Measurements from ENCODE around the gene RAP1GAP2. TPM values are rescaled to one million over a fixed set of nuclear protein-coding genes. Genes with fewer than 3 reads are reported as not detected.

The RAP1GAP2 gene
- polyA plus RNA-seq, 1 of the 3 experiments (the other 2 are of a cell fraction) = 22.0 TPM

DNA sequence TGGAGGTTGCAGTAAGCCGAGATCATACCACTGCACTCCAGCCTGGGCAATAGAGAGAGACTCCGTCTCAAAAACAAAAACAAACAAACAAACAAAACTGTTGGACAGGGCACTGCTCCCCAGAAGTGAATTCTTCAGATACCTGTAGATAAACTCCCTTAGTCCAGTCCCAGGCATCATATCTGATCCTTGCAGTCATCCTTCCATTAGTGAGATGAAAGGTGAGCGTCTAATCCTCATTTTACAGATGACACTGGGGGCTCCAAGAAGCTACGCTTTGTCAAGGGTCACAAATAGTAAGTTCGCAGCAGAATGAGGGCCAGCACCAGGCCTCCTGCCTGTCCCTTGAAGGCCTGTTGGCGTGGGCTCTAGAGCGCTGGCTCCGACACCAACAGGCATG is 165.2 kb downstream of the RAP1GAP2 start:
- WGBS (ENCODE audit: low lambda C conversion rate) = 93% methylated on average over 6 of the region's 8 CpGs
- POLR2A ChIA-PET = no interaction called here

DNA sequence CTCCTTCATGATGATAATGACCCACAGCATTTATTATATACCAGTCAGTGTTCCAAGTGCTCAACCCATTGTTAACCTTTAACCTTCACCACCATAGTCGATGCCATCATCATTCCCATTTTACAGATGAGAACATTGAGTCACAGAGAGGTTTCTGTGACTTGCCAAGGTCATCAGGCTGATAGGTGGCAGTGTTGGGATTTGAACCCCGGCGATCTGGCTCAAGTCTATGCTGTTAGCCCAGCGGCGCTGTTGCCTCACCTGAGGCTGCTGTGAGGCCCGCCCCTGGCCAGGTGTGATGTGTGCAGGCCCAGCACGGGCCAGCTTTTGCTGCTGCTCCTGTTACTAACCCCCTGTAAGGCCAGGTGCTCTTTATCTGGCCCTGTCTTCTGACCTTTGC is 166.0 kb downstream of the RAP1GAP2 start:
- ChIA-PET POLR2A (no interaction called here), CTCF (interaction anchor here (1.0 to 2.7 kb wide), 2 partner anchors 9 to 113 kb away, joined by 3 to 11 read pairs; no protein-coding TSS in a partner anchor)
- TF ChIP-seq RCOR1 (IDR thresholded peaks at IDR 0.05; ENCODE audit: low read length) (no peak), MEF2A (IDR thresholded peaks at IDR 0.05; ENCODE audit: borderline replicate concordance, low read depth) (no peak), SIN3A (IDR thresholded peaks at IDR 0.05; ENCODE audit: borderline replicate concordance, low read depth, low read length) (no peak), NRF1 (IDR thresholded peaks at IDR 0.05; ENCODE audit: low read depth, low read length) (no peak), ELF1 (IDR thresholded peaks at IDR 0.05) (no peak), RXRA (IDR thresholded peaks at IDR 0.05; ENCODE audit: borderline replicate concordance, low read depth) (no peak), RFX5 (IDR thresholded peaks at IDR 0.05; ENCODE audit: low read length) (no peak), POLR2AphosphoS5 (IDR thresholded peaks at IDR 0.05; ENCODE audit: low read depth, low read length) (no peak), JUND (IDR thresholded peaks at IDR 0.05) (no peak), EP300 (IDR thresholded peaks at IDR 0.05; ENCODE audit: borderline replicate concordance in 1 of 2, low read depth in 1 of 2, low read length in 1 of 2) (no peak), SMC3 (IDR thresholded peaks at IDR 0.05; ENCODE audit: low read depth, low read length) (no peak)
- TF ChIP-seq, protein P1, sequence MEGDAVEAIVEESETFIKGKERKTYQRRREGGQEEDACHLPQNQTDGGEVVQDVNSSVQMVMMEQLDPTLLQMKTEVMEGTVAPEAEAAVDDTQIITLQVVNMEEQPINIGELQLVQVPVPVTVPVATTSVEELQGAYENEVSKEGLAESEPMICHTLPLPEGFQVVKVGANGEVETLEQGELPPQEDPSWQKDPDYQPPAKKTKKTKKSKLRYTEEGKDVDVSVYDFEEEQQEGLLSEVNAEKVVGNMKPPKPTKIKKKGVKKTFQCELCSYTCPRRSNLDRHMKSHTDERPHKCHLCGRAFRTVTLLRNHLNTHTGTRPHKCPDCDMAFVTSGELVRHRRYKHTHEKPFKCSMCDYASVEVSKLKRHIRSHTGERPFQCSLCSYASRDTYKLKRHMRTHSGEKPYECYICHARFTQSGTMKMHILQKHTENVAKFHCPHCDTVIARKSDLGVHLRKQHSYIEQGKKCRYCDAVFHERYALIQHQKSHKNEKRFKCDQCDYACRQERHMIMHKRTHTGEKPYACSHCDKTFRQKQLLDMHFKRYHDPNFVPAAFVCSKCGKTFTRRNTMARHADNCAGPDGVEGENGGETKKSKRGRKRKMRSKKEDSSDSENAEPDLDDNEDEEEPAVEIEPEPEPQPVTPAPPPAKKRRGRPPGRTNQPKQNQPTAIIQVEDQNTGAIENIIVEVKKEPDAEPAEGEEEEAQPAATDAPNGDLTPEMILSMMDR (IDR thresholded peaks at IDR 0.05) = no peak
- TF ChIP-seq, protein P2, sequence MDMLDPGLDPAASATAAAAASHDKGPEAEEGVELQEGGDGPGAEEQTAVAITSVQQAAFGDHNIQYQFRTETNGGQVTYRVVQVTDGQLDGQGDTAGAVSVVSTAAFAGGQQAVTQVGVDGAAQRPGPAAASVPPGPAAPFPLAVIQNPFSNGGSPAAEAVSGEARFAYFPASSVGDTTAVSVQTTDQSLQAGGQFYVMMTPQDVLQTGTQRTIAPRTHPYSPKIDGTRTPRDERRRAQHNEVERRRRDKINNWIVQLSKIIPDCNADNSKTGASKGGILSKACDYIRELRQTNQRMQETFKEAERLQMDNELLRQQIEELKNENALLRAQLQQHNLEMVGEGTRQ (IDR thresholded peaks at IDR 0.05; ENCODE audit: borderline replicate concordance, low read depth, low read length) = no peak
- TF ChIP-seq, protein P3, sequence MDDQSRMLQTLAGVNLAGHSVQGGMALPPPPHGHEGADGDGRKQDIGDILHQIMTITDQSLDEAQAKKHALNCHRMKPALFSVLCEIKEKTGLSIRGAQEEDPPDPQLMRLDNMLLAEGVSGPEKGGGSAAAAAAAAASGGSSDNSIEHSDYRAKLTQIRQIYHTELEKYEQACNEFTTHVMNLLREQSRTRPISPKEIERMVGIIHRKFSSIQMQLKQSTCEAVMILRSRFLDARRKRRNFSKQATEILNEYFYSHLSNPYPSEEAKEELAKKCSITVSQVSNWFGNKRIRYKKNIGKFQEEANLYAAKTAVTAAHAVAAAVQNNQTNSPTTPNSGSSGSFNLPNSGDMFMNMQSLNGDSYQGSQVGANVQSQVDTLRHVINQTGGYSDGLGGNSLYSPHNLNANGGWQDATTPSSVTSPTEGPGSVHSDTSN (IDR thresholded peaks at IDR 0.05) = no peak
- Histone ChIP-seq H3K27me3 (ENCODE audit: insufficient read depth) (no peaks in the 10 kb centered on the region), H3F3A (replicated peaks; ENCODE audit: insufficient read depth) (peaks cover 15% of the 10 kb centered on the region), H3K9ac (no peak overlapping the region), H3K36me3 (replicated peaks in 1 of 2; ENCODE audit: control insufficient read depth in 1 of 2, insufficient read depth in 2 of 2, low read length in 1 of 2) (no peaks in the 10 kb centered on the region), H4K20me1 (ENCODE audit: insufficient read depth) (no peaks in the 10 kb centered on the region), H3K9me2 (no peaks in the 10 kb centered on the region), H3K27ac (ENCODE audit: low read depth in 2 of 2, low read length in 1 of 2) (no peak overlapping the region; a peak in 1 of 4 replicates), H3K79me2 (ENCODE audit: insufficient read depth) (peaks cover 22% of the 10 kb centered on the region), H3K4me3 (ENCODE audit: low read depth in 2 of 2, low read length in 1 of 2) (no peak overlapping the region), H3K4me1 (ENCODE audit: control insufficient read depth in 1 of 2, insufficient read depth in 2 of 2, low read depth in 1 of 2, low read length in 1 of 2) (peaks cover 38 to 74% of the 10 kb centered on the region in 2 experiments), H3K4me2 (no peak overlapping the region), H2AFZ (ENCODE audit: low read depth) (no peak overlapping the region), H3K9me3 (no peaks in the 10 kb centered on the region)
- no peak for DNase-seq
- WGBS (ENCODE audit: low lambda C conversion rate) = over 99% methylated on average over 7 of the region's 7 CpGs

More for the DNA sequence above, 165.2 kb downstream of the RAP1GAP2 start:
- no peaks in the 10 kb centered on the region for H3K27me3 ChIP-seq (ENCODE audit: insufficient read depth)
- H3K9me2 ChIP-seq = no peaks in the 10 kb centered on the region
- H3K4me3 ChIP-seq (ENCODE audit: low read depth in 2 of 2, low read length in 1 of 2) = no peak overlapping the region
- H4K20me1 ChIP-seq (ENCODE audit: insufficient read depth) = no peaks in the 10 kb centered on the region
- CTCF ChIA-PET = interaction anchor here (1.0 kb wide), 1 partner anchor 10 kb away, joined by 3 read pairs; no protein-coding TSS in a partner anchor
- no peak overlapping the region; a peak in 1 of 4 replicates for H3K27ac ChIP-seq (ENCODE audit: low read depth in 2 of 2, low read length in 1 of 2)
- no peaks in the 10 kb centered on the region for H3K36me3 ChIP-seq (replicated peaks in 1 of 2; ENCODE audit: control insufficient read depth in 1 of 2, insufficient read depth in 2 of 2, low read length in 1 of 2)
- H3K9me3 ChIP-seq = no peaks in the 10 kb centered on the region
- H3F3A ChIP-seq (replicated peaks; ENCODE audit: insufficient read depth) = peaks cover 13% of the 10 kb centered on the region
- DNase-seq = no peak
- TF ChIP-seq MEF2A (IDR thresholded peaks at IDR 0.05; ENCODE audit: borderline replicate concordance, low read depth) = no peak
- no peak for TF ChIP-seq SMC3 (IDR thresholded peaks at IDR 0.05; ENCODE audit: low read depth, low read length)
- TF ChIP-seq, protein P3 (IDR thresholded peaks at IDR 0.05) = no peak
- no peak for TF ChIP-seq EP300 (IDR thresholded peaks at IDR 0.05; ENCODE audit: borderline replicate concordance in 1 of 2, low read depth in 1 of 2, low read length in 1 of 2)
- TF ChIP-seq EZH2phosphoT487 (IDR thresholded peaks at IDR 0.05; ENCODE audit: borderline replicate concordance, low read depth) = no peak
- no peak for TF ChIP-seq SIN3A (IDR thresholded peaks at IDR 0.05; ENCODE audit: borderline replicate concordance, low read depth, low read length)
- no peak for TF ChIP-seq TCF12 (IDR thresholded peaks at IDR 0.05)
- TF ChIP-seq, protein P4, sequence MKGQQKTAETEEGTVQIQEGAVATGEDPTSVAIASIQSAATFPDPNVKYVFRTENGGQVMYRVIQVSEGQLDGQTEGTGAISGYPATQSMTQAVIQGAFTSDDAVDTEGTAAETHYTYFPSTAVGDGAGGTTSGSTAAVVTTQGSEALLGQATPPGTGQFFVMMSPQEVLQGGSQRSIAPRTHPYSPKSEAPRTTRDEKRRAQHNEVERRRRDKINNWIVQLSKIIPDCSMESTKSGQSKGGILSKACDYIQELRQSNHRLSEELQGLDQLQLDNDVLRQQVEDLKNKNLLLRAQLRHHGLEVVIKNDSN (IDR thresholded peaks at IDR 0.05; ENCODE audit: borderline replicate concordance, low read depth) = no peak
- TF ChIP-seq YY1 (IDR thresholded peaks at IDR 0.05; ENCODE audit: low read depth) = no peak
- TF ChIP-seq RCOR1 (IDR thresholded peaks at IDR 0.05; ENCODE audit: low read length) = no peak
- TF ChIP-seq RFX5 (IDR thresholded peaks at IDR 0.05; ENCODE audit: low read length) = no peak
- TF ChIP-seq, protein P5, sequence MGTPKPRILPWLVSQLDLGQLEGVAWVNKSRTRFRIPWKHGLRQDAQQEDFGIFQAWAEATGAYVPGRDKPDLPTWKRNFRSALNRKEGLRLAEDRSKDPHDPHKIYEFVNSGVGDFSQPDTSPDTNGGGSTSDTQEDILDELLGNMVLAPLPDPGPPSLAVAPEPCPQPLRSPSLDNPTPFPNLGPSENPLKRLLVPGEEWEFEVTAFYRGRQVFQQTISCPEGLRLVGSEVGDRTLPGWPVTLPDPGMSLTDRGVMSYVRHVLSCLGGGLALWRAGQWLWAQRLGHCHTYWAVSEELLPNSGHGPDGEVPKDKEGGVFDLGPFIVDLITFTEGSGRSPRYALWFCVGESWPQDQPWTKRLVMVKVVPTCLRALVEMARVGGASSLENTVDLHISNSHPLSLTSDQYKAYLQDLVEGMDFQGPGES (IDR thresholded peaks at IDR 0.05; ENCODE audit: low read depth, low read length) = no peak
- H2AFZ ChIP-seq (ENCODE audit: low read depth) = no peak overlapping the region
- no peak overlapping the region for H3K9ac ChIP-seq
- H3K4me1 ChIP-seq (ENCODE audit: control insufficient read depth in 1 of 2, insufficient read depth in 2 of 2, low read depth in 1 of 2, low read length in 1 of 2) = peaks cover 45 to 70% of the 10 kb centered on the region in 2 experiments
- H3K4me2 ChIP-seq = no peak overlapping the region
- peaks cover 30% of the 10 kb centered on the region for H3K79me2 ChIP-seq (ENCODE audit: insufficient read depth)

Measured in SK-N-SH (cell line).